ENCODE results near the gene CDC42BPA.

- TF ChIP-seq TAF1 (IDR thresholded peaks at IDR 0.05; ENCODE audit: borderline replicate concordance, insufficient read depth, low read length) (no peak), REST (IDR thresholded peaks at IDR 0.05; ENCODE audit: insufficient read depth in 1 of 2, low read depth in 2 of 2, low read length in 2 of 2) (no peak), POLR2AphosphoS5 (IDR thresholded peaks at IDR 0.05; ENCODE audit: low read depth, low read length) (no peak)
These were observed 329.0 kb downstream of the CDC42BPA start for GRCh38 chr1:226989085-226989920.
